Neural progenitor cell (in vitro differentiated cells): ENCODE data around the gene SPDYE2B.
"Not testable (repeated sequence)": the region's sequence is repeated elsewhere in the genome, so short reads cannot be mapped to it uniquely, and the experiment has no call there.

Experiments used
- EZH2 ChIP-seq: fragments of 200-600 bp; sonication (generic); IDR thresholded peaks from 2 replicates; pipeline ENCODE4 v1.6.1; 2017; ENCODE audit warnings: antibody characterized with exemption, mild to moderate bottlenecking, moderate library complexity
- EZH2phosphoT487 ChIP-seq: fragments of 200-600 bp; sonication (generic); IDR thresholded peaks from 2 replicates; pipeline ENCODE4 v1.6.1; 2017; ENCODE audit warnings: antibody characterized with exemption
- TF ChIP-seq, protein P1 (sequence below): fragments of 200-600 bp; sonication (generic); IDR thresholded peaks from 2 replicates; pipeline ENCODE4 v1.5.1; 2017; ENCODE audit warnings: antibody characterized with exemption, mild to moderate bottlenecking

GRCh38 chr7:102673447-102674067, 23.4 kb downstream of the SPDYE2B start:
- not testable (repeated sequence) for TF ChIP-seq EZH2, EZH2phosphoT487
- TF ChIP-seq, protein P1, sequence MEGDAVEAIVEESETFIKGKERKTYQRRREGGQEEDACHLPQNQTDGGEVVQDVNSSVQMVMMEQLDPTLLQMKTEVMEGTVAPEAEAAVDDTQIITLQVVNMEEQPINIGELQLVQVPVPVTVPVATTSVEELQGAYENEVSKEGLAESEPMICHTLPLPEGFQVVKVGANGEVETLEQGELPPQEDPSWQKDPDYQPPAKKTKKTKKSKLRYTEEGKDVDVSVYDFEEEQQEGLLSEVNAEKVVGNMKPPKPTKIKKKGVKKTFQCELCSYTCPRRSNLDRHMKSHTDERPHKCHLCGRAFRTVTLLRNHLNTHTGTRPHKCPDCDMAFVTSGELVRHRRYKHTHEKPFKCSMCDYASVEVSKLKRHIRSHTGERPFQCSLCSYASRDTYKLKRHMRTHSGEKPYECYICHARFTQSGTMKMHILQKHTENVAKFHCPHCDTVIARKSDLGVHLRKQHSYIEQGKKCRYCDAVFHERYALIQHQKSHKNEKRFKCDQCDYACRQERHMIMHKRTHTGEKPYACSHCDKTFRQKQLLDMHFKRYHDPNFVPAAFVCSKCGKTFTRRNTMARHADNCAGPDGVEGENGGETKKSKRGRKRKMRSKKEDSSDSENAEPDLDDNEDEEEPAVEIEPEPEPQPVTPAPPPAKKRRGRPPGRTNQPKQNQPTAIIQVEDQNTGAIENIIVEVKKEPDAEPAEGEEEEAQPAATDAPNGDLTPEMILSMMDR, result not testable (repeated sequence)
